Measurements from ENCODE around the gene SIRT4. TPM values are rescaled to one million over a fixed set of nuclear protein-coding genes. Genes with fewer than 3 reads are reported as not detected.
"Not testable (repeated sequence)": the region's sequence is repeated elsewhere in the genome, so short reads cannot be mapped to it uniquely, and the experiment has no call there.

The SIRT4 gene, protein sequence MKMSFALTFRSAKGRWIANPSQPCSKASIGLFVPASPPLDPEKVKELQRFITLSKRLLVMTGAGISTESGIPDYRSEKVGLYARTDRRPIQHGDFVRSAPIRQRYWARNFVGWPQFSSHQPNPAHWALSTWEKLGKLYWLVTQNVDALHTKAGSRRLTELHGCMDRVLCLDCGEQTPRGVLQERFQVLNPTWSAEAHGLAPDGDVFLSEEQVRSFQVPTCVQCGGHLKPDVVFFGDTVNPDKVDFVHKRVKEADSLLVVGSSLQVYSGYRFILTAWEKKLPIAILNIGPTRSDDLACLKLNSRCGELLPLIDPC
- 0.24 and 0.88 TPM in 2 replicates for total RNA-seq

DNA sequence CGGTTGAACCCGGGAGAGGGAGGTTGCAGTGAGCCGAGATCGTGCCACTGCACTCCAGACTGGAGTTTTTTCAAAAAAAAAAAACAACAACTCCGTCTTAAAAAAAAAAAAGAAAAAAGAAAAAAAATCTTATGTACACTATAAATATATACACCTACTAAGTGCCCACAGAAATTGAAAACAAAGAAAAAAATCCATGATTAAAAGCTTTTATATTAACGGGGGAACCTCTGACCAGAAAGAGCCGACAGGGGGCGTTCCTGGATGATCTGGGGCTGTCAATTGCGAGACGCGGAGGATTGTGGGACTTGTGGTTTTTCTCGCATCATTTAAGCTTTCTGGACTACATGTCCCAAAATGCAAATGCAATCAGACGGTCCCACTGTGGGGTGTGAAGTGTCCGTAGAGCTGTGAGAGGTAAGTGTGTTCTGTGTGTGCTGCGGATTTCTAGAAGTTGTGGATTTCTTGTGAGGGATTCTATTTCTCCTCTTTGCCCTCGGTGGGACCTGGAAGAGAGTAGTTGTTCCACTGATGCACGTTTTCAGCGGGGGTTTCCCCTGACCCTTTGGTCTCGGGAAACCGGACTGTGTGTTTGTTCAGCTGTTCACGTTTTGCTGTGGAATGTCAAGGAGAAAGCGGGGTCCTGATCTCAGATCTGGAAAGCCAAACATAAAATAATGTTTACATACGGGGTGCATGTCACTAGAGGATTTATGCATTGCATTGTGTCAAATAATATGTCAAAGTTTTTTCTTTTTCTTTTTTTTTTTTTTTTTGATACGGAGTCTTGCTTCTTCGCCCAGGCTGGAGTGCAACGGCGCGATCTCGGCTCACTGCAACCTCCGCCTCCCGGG, at the start of gene SIRT4:
Gene SIRT4, plus strand, starts transcription at position 360 of the 854 bp plus-strand sequence. CDS start 1,241 bp downstream, outside the sequence.
- peak; percentile 95 for DNase-seq (ENCODE audit: extremely low read depth, low read depth, low spot score)

- not testable (repeated sequence) for DNase-seq (ENCODE audit: extremely low read depth, low read depth, low spot score)
These were observed 48.8 kb upstream of the SIRT4 start for GRCh38 chr12:120253313-120253712.

DNA sequence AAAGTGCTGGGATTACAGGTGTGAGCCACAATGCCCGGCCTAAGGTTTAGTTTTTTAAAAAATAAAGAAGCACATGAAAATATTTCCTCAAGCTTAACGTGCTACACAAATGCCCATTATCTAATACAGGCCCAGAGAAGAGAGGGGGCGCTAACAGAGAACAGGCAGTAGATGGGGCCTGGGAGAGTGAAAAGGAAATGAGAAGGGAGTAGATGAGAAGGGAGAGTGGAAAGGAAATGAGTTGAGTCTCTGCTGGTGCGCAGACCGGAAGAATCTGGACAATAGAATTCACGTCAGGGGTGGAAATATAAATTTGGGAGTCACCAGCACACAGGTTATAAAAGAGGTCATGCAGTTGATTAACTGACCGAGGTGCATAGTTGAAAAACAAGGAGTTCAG, 47.3 kb upstream of the SIRT4 start:
- peak; percentile 72 for DNase-seq (ENCODE audit: extremely low read depth, low read depth, low spot score)

DNA sequence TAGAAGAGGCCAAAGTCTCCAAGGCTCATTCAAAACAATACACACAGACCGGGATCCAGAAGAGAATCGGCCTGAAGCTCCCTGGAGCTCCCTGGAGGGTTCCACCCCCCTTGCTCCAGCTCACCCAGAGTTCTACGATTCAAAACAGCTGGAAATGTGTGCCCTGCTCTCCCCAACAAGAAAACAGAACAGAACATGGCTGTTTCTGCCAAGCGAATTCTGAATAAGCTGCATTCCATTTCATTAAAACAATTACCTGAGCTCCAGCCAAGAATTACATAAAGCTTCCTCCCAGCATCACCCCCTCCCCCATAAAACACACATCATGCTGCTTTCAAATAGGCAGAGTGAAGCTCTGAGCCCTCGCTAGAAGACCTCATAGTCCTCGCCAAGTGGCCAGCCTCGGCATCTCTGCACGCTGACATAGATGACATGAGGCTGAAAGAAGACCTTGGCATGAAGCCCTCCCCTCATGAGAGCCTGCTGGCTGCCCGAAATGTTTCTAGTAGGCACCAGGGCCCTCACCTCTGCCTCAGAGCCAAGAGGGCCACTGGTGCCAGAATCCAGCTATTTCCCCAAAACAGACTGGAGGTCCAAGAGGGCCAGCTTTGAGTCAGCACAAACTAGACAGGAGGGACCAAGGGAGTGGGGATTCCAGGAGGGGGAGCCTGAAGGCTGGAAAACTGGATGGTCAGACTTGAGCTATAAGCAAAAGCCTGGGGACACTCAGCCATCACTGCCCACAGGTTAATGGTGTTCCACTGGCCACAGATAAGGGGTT, 44.9 kb upstream of the SIRT4 start:
- DNase-seq (ENCODE audit: extremely low read depth, low read depth, low spot score), result peak; percentile 92

GRCh38 chr12:120258323-120258896, 43.7 kb upstream of the SIRT4 start:
- DNase-seq (ENCODE audit: extremely low read depth, low read depth, low spot score), result no peak

DNA sequence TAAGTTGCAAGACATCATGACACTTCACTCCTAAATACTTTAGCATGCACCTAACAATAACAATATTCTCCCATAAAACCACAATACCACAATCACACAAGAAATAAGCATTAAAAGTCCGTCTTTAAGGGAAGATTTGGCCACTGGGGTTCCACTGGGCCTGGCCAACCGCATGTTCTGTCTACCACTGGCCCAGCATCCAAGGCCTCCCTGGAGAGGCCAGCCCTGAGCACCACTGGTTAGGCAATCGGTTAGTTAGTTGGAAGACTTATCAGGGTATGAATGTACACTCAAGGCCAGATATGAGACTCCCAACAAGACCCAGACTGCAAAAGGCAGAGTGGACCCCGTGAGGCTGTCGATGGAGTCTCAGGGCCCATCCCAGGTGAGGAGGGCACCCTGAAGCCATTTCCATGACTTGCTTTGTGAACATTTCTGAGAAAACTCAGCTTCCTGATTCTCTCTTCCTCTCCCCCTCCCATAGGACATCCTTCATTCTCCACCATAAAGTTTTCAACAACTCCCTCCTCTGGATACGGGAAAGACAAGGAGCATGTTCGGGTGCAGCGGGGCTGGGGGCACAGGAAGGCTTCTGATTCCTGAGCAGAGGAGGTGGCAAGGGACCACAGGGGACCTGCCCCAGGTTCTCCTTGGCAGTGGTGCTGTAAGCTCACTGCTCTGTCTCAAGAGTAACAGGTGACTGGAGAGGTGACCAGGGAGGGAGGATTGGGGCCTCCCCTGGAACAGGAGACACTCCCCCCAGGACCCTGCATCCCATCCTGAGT, 42.5 kb upstream of the SIRT4 start:
- DNase-seq (ENCODE audit: extremely low read depth, low read depth, low spot score), result no peak

DNA sequence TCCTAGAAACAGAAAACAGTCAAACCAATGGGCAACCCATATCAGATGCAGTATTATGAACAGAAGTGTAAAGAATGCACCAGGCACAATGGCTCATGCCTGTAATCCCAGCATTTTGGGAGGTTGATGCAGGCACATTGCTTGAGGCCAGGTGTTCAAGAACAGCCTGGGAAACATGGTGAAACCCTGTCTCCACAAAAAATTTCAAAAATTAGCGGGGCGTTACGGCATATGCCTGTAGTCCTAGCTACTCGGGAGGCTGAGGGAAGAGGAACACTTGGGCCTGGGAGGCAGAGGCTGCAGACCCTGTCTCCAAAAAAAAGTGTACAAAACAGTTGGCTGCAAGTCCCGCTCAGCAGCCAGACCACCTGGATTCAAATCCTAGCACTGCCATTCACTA, 41.5 kb upstream of the SIRT4 start:
- no peak for DNase-seq (ENCODE audit: extremely low read depth, low read depth, low spot score)

DNA sequence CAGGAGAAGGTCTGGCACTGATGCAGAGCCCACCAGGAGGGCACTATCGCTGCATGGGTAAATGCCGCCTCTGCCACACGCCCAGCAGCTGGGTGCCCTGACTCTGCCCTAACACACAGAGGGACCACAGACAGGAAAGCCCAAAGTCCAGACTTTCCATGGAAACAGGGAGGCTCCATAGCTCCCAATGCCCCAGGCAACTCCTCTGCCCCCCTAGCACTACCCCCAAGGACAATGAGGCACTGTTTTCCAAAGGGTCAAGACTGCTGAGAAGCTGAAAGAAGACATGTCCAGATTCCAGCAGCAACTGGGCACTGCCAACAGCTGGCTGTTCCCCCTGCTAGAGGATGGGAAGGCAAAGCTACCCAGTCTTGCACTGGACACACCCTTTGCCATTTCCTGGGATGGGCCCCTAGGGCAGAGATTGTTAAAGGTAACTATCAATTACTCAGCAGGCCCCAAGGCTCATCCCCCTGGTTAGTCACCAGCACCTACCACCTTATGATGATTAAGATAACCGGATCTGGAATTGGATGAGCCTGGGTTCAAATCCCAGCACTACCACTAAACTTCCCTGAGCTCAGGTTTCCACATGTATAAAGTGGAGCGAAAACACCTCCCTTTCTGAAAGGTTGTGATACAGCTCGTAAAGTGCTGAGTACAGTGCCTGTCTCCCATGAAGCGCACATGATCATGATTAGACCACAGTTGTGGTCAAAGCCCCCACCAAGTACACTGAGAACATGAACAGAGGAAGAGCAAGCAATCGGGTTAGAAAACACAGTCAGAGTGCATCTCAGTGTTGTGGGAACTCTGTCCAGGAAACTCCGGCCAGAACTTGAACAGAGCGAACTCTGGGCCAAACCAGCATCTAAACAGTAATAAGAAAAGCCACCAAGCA, 39.9 kb upstream of the SIRT4 start:
- no peak for DNase-seq (ENCODE audit: extremely low read depth, low read depth, low spot score)

DNA sequence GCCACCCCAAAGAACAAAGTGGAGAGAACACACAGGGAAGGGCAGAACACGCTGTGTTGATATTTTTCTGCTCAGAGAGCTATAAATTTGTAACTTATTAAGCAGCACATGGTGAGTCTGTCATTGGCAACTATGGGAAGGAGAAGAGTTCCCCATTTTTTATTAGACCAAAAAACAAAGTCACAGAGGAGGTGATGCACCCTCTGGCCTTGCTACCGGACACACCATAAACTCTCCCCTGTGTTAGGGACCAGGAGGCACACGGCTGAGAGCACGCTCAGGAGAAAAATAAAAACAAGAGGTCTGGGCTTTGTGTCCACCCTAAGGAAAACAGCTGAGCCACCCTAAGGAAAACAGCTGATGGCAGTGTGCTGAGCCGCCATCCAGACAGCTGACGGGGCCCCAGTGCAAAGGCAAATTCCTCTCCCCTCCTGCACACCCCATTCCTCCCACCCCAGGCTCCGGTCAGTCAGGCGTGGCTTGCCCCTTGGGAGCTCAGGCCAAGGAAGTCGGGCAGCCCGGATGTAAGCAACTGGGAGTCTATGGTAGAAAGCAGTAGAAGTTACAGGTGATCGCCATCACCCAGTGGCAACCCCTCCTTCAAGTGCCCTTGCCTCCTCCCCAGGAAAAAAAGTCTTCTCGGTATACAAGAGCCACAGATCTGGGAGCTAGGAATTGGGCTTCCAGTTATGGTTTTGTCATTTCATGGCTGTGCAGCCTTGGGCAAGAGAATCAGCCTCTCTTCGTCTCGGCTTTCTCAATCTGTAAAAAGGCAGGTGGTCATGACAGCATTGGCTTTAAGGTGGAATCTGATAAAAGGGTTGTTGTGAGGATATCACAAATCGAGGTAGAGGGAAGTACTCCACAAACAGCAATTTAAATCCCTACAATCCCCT, 39.0 kb upstream of the SIRT4 start:
- no peak for DNase-seq (ENCODE audit: extremely low read depth, low read depth, low spot score)

GRCh38 chr12:120263748-120264085, 38.4 kb upstream of the SIRT4 start:
- DNase-seq (ENCODE audit: extremely low read depth, low read depth, low spot score), result no peak

DNA sequence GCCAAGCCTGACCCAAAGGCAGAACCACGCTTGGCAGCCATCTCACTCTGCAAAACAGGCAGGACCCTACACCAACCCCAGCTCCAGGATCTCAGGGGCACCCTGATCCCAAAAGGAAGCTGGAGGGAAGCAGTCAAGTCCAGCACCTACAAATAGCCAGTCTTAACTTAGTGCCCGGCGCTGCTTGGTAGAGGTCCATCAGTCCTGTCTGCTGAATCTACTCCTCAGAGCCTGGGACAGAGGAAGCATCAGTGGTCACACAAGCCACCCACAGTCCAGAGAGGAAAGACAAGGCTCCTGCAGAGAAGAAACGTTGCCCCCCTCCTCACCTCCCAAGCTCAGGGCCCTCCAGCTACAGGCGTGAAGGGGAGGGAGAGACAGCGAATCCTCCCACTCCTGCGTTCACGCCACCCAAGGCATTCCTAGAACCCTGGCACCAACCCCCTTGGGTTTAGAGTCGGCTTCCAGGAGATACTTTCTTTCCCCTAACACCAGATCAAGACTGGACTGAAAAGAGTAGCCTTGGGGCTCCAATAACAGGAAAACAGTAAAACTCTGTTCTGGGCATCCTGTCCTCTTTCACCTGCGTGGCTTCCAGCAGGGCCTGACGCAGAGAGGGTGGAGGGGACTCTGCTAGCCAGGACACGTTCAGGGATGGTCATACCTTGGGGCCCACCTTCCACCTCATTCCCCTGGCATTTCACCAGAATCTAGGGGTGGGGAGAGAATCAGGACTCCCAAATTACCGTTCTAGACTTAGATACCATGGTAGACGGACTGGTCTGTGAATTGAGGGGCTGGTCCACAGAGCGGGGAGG, 37.8 kb upstream of the SIRT4 start:
- DNase-seq (ENCODE audit: extremely low read depth, low read depth, low spot score), result no peak

DNA sequence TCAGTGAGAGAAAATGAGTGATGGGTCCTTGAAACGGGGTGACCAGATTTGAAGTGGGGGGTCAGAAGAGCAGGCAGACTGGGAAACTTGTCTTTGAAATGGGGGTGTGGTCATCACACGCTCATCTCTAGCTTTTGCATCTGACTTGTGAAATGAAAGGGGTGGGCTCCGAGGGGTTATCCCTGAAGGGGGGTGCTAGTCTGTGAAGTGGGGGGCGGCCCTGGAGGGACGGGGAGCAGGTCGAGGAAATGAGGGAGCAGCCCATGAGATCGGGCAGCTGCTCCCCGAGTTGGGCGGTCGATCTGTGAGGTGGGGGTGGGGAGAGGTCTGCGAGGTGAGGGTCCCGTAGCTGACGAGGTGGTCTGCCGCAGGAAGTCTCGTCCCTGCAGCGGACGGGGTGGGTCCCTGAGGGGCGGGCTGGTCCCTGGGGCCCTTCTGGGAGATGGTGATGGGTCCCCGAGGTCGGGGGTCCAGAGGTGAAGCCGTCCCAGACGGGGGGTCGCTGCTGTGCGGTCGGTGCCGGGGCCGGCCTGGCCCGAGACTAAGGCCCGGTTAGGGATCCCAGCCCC, 37.1 kb upstream of the SIRT4 start:
- no peak for DNase-seq (ENCODE audit: extremely low read depth, low read depth, low spot score)

DNA sequence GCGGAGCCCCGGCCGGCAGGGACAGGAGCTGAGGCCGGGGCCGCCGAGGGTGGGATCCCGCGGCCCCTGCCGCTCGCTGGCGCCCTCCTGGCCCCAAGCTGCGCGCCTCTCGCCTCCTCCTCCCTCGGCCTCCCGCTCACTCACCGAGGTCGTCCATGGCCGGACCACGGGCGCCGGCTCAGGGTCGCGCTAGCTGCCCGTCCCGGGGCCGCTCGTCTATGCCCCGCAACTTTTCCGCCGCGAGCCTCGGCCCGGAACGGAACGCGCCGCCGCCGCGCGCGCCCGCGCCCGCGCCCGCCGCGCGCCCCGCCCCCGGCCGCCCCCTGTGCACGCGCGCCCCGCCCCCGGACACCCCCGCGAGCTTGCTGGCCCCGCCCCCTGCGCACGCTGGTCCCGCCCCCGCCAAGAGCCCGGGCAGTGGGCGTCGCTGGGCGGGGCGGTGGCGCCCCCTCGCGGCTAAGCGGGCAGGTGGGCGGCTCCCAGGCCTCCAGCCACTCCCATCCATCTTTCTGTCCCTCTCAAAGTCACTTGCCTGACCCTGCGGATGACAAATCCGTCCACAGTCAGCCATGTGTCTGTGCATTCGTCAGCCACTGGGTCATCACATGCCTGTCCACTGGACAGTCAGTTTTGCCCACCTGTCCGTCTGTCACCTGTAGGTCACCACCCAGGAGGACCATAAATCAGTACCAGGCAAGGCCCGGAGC, 36.5 kb upstream of the SIRT4 start, which contains the start of gene PXN:
Gene PXN, minus strand, starts transcription at position 258 of the 707 bp plus-strand sequence. Its CDS starts 101 bp downstream, at position 157.
- no peak for DNase-seq (ENCODE audit: extremely low read depth, low read depth, low spot score)

DNA sequence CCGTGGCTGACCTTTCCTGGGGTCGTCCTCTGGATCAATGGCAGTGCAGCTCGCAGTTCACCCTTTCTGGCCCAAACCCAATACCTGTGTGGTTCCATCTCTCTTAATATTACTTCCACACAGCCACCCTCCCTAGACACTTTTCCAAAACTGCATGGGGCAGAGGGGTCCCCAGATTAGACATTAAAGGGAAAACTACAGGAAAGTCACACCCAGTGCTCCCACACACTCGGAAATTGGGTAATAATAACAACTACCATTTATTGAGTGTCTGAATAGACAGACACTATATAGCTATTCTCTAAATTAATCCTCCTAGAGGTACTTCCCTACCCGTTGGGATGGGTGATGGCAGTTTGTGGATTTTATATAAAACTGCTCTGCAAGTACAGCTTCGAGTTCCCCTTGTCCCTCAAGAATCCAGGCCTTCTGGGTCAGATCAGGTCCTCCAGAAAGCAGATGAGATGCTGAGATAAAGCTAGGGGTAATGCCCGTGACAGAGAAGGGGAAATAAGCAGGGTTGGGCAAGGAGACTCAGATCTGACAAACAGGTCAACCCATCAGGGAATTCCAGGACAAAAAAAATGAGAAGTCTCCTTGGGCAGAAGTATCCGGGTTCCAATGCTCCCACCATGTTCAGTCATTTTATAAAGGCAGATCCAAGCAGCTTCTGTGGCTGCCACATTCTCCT, 35.8 kb upstream of the SIRT4 start:
- no peak for DNase-seq (ENCODE audit: extremely low read depth, low read depth, low spot score)

DNA sequence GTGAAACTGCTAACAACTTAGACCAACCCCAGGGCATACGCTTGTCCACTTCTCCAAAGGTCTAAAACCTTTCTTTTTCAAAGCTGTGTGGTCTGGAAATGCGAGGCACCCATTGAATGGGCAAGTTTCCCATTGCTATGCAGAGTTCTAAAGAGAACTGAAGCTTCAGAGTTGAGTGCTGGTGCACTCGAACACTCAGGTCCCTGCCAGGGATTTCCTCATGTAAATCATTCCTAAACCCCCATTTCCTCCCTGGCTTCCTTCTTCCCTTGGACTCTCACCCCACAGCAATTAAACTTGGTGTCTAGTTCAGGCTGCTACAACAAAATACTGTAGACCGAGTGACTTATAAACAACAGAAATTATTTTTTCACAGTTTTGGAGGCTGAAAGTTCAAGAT, 34.4 kb upstream of the SIRT4 start:
- no peak for DNase-seq (ENCODE audit: extremely low read depth, low read depth, low spot score)

DNA sequence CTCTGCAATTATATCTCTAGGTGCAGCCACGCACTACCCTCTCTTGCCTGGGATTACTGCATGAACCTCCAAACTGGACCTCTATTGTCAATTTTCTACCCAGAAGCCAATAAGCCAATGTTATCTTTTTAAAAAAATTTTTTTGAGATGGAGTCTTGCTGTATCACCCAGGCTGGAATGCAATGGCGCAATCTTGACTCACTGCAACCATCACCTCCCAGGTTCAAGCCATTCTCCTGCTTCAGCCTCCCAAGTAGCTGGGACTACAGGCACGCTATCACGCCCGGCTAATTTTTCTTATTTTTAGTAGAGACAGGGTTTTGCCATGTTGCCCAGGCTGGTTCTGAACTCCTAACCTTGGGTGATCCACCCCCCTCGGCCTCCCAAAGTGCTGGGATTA, 25.4 kb upstream of the SIRT4 start:
- no peak for DNase-seq (ENCODE audit: extremely low read depth, low read depth, low spot score)

Data from glomerular endothelial cell (primary cell).